ENCODE measurements around the gene ZNF91. TPM values are rescaled to one million over a fixed set of nuclear protein-coding genes. Genes with fewer than 3 reads are reported as not detected.

The ZNF91 gene
- 11.5 and 12.0 TPM in 2 replicates for total RNA-seq

GRCh38 chr19:23395041-23395721 is at the start of gene ZNF91:
Gene ZNF91, minus strand, starts transcription at chr19:23395471. Its CDS starts 117 bp downstream, at chr19:23395354.

Small RNA genes lying within 50 kb of the gene (small RNA-seq; reads per million reads assigned to genes)
- gene VN1R91P (ENCODE audit: low replicate concordance): not detected

Other genes starting within 250 kb of the ZNF91 start
- gene ZNF724, start 145.1 kb downstream of the ZNF91 start, total RNA-seq: 0.22 and 14.2 TPM in 2 replicates